Lung microvascular endothelial cell (primary cell): ENCODE measurements around the gene PIERCE2. TPM values are rescaled to one million over a fixed set of nuclear protein-coding genes. Genes with fewer than 3 reads are reported as not detected.
"Not testable (repeated sequence)": the region's sequence is repeated elsewhere in the genome, so short reads cannot be mapped to it uniquely, and the experiment has no call there.

ENCODE experiments used
- DNase-seq, 2 donors: peaks; one replicate each; pipeline versions ENCODE4 v3.0.0 to v3.0.0-alpha.2; 2010; ENCODE audit warnings: low read depth in 2 of 2
- total RNA-seq: library from RNA; depleted of rRNA; stranded (reverse); fragments of >200 nt; gene quantifications from 2 replicates; pipeline ENCODE4 v1.2.1, GENCODE V29; 2014

Gene PIERCE2
- total RNA-seq, 1 donor from 2014 or later: 0.60 TPM

- no peak for DNase-seq
Measured at GRCh38 chr15:55422089-55422488, 13.8 kb downstream of the PIERCE2 start.

DNA sequence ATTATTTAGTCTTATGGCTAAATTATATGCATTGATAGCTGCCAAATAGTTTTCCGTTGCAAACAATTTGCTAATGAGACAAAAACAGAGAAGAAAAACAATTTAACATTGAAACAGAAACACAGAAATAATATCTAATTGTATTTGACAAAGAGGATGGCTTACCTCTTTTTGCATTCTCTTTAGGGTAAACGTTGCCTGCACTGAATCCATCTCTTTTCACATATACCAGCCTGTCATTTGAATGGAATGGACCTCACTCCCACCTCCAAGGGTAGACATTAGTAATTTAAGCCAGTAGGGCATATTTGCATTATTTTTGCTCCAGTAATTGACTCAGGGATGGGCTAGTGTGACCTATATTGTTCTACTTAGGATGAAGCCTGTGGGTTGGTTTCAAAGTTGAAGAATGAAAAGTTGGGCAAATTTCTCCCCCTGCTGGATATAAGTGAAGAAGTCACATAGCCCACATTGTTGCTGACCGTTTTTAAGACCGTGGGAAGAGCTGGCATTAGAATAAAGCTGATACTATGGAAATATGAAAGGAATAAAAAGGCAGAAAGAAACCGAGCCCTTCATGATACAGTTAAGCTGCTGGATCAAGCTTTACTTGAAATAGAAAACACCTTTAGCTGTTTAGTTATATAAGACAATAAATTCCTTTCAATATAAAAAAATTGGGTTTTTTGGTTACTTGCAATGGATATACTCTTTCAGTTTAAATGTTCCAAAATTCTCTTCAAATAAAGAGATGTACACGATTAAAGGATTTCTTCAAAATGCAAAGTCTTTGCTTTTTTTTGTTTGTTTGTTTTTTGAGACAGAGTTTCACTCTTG, 26.9 kb downstream of the PIERCE2 start:
- peak; percentile 76 to 84 for DNase-seq

GRCh38 chr15:55443141-55443540, 34.8 kb downstream of the PIERCE2 start:
- not testable (repeated sequence) for DNase-seq

DNA sequence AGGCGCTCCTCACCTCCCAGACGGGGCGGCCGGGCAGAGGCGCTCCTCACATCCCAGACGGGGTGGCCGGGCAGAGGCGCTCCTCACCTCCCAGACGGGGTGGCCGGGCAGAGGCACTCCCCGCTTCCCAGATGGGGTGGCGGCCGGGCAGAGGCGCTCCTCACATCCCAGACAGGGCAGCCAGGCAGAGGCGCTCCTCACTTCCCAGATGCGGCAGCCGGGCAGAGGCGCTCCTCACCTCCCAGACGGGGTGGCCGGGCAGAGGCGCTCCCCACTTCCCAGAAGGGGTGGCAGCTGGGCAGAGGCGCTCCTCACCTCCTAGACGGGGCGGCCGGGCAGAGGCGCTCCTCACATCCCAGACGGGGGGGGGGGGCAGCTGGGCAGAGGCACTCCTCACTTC, 37.6 kb downstream of the PIERCE2 start:
- not testable (repeated sequence) for DNase-seq

DNA sequence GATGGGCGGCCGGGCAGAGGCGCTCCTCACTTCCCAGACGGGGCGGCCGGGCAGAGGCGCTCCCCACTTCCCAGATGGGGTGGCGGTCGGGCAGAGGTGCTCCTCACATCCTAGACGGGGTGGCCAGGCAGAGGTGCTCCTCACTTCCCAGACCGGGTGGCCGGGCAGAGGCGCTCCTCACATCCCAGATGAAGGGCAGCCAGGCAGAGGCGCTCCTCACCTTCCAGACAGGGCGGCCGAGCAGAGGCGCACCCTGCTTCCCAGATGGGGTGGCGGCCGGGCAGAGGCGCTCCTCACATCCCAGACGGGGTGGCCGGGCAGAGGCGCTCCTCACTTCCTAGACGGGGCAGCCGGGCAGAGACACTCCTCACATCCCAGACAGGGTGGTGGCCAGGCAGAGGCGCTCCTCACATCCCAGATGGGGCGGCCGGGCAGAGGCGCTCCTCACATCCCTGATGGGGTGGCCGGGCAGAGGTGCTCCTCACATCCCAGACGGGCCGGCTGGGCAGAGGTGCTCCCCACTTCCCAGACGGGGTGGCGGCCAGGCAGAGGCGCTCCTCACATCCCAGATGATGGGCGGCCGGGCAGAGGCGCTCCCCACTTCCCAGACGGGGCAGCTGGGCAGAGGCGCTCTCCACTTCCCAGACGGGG, 38.2 kb downstream of the PIERCE2 start:
- not testable (repeated sequence) for DNase-seq

DNA sequence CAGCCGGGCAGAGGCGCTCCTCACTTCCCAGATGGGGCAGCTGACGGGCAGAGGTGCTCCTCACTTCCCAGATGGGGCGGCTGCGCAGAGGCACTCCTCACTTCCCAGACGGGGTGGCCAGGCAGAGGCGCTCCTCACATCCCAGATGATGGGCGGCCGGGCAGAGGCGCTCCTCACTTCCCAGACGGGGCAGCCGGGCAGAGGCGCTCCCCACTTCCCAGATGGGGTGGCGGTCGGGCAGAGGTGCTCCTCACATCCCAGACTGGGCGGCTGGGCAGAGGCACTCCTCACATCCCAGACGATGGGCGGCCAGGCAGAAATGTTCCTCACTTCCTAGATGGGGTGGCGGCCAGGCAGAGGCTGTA, 38.7 kb downstream of the PIERCE2 start:
- DNase-seq: not testable (repeated sequence)

GRCh38 chr15:55457401-55458022, 49.2 kb downstream of the PIERCE2 start:
- no peak for DNase-seq

- no peak for DNase-seq
Measured at GRCh38 chr15:55461447-55461846, 53.2 kb downstream of the PIERCE2 start.

- DNase-seq: no peak
Measured at GRCh38 chr15:55468321-55468720, 60.0 kb downstream of the PIERCE2 start.

Other genes with a start within 250 kb of the PIERCE2 start
- gene RSL24D1, start 211.6 kb upstream of the PIERCE2 start, total RNA-seq: 52.7 and 59.7 TPM in 2 replicates
- gene RAB27A, start 118.7 kb upstream of the PIERCE2 start, total RNA-seq: 6.1 and 9.5 TPM in 2 replicates
- 4.1 and 7.7 TPM in 2 replicates for gene PIGBOS1, start 89.4 kb upstream of the PIERCE2 start, total RNA-seq
- gene PIGB, start 89.3 kb upstream of the PIERCE2 start, total RNA-seq: 6.5 and 7.6 TPM in 2 replicates
- gene CCPG1, start 136 bp upstream of the PIERCE2 start, total RNA-seq: 34.0 and 49.4 TPM in 2 replicates
- gene DNAAF4, start 99.7 kb downstream of the PIERCE2 start, total RNA-seq: 0.99 and 1.7 TPM in 2 replicates
- under 0.01 and 0.22 TPM in 2 replicates for gene PYGO1, start 179.8 kb downstream of the PIERCE2 start, total RNA-seq